ENCODE measurements around the gene RPH3AL.
"Not testable (repeated sequence)": the region's sequence is repeated elsewhere in the genome, so short reads cannot be mapped to it uniquely, and the experiment has no call there.

RPH3AL gene

DNA sequence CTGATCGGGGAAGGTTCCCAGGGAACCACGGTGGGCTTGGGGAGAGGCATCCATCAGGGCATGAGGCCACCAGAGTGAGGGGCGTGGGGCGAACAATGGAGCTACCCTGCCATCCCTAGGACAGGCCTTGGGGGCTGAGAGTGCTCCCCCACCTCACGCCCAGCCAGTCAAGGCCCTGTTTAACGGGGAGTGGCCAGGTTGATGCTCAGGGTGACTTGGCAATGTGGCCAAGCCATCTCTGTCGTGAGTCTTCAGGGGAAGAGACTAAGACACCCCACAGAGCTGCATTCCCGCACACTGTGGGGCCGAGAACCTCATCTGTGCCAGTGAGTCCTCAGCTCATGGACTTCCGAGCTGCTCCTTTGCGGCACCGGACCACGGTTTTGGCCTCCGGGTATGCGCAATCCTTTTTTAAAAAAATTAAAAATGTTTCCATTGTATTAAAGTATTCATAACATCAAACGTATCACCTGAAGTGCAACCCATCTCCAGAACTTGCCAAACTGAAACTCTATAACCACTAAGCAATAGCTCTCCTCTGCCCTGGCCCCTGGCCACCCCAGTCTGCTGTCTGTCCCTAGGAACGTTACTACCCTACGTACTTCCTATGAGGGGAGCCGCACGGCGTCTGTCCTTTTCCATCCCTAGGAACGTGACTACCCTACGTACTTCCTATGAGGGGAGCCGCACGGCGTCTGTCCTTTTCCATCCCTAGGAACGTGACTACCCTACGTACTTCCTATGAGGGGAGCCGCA lies 99.3 kb downstream of the RPH3AL start:
- DNase-seq: no peak

DNA sequence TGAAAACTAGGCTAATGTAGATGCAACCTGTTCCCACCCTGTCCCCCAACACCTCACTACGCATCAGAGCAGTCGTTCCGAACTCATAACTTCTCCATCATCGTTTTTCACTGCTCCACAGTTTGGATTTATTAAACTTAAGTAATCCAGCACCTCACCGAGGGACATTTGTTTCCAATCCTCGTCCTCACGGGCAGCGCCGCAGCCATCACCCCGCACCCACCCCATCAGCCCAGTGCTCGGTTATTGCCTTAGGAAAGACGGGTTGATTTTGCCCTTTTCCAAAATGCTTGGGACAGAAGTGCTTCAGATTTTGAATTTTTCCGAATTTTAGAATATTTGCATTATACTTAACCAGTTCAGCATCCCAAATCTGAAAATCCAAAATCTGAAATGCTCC lies 100.2 kb downstream of the RPH3AL start:
- DNase-seq: no peak

DNA sequence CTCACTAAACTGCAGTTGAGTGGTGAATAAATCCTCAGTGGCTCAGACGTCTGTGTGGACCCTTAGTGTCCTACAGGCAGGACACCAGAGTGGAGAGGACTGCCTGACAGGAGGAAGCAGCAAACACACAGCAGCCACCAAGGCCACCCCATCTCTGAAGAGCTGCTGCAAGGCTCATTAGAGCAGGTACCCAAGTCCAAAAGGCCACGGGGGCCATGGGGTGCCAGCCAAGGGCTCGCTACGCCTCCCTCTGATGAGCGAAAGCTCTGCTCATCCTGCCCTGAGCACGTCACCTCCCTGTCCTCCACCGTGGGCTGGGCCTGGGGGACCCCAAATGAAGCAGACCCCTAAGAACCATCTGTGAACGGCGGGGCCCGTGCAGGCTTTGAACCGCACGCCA lies 101.1 kb downstream of the RPH3AL start:
- no peak for DNase-seq

DNA sequence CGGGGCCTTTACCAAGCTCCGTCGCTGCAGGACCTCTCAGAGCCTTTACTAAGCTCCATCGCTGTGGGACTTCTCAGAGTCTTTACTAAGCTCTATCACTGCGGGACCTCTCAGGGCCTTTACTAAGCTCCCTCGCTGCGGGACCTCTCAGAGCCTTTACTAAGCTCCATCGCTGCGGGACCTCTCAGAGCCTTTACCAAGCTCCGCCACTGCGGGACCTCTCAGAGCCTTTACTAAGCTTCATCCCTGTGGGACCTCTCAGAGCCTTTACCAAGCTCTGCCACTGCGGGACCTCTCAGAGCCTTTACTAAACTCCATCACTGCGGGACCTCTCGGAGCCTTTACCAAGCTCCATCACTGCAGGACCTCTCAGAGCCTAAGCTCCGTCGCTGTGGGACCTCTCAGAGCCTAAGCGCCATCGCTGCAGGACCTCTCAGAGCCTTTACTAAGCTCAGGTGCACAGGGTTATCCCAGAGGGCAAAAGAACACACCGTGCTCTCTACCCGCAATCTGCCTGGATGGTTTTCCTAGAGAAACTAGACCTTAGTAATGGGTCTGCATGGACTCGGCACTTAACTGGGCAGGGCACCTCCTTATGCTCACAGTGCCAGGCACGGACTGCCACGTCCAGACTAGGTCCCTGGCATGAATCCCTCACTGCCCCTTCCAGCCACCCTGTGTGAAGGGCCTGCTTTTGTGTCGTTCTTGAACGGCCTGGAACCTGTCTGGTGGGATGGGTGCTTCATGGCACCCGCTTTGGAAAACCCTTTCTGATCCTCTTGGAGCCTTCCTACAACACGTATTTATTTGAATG lies 101.9 kb downstream of the RPH3AL start:
- no peak for DNase-seq

DNA sequence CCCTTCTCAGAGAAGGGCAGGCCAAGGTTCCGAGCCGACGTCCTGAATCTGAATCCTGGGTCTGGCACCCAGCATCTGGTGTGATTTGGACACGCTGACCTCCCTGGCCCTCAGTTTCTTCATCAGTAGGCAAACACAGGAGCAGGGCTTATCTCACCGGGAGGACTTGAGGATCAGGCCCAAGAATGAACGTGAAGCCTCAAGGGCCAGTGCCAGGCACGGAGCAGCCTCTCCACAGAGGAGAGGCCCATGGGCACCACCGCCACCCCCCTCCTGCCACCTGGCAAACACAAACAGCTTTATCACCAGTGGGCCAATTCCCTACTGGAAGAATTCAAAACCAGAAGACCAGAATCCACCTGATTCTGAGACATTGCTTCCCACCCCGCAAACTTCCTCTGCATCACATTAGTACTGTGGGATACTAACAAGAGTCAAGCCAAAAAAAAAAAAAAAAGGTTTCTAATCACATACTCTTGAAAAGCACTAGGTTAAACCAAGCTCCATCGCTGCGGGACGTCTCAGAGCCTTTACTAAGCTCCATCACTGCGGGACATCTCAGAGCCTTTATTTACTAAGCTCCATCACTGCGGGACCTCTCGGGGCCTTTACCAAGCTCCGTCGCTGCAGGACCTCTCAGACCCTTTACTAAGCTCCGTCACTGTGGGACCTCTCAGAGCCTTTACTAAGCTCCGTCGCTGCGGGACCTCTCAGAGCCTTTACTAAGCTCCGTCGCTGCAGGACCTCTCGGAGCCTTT lies 103.2 kb downstream of the RPH3AL start:
- no peak for DNase-seq

DNA sequence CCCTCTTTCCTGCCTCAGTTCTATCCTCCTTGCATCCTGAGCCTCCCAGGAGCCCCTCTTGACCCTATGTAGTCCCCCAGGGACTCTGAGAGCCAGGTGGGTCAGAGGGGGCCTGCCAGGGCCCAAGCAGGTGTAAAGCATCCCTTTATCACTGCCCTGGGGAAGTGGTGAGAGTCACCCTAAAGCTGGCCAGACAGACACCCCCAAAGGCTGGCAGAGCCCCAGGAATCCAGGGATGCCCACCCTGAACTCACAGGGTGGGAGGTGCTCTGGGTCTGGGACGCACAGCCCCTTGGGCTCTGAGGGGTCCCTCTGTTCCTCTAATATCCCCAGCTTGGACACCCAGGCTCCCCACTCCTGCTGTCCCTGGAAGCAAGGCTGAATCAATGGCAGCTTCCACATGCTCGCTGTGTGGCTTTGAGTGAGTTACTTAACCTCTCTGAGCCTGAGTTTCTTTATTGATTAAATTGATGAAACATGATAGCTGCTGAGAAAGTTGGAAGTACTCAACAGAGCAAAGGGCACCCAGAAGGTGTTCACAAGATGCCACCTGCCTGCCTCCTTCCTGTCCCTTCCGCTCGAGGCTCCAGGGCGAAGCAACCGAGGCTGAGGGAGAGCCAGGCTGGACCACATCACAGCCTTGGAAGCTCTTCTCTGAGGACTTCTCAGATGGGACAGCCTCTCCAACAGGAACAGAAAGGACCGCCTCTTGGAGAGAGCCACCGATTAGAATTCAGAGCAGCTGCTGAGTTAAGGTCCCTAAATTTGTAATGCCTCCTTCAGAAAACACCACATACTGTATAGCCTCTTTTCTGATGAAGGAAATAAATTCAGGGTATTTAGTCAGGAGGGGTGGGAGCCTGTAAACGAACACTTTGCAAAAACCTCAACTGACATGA lies 104.0 kb downstream of the RPH3AL start:
- no peak for DNase-seq

DNA sequence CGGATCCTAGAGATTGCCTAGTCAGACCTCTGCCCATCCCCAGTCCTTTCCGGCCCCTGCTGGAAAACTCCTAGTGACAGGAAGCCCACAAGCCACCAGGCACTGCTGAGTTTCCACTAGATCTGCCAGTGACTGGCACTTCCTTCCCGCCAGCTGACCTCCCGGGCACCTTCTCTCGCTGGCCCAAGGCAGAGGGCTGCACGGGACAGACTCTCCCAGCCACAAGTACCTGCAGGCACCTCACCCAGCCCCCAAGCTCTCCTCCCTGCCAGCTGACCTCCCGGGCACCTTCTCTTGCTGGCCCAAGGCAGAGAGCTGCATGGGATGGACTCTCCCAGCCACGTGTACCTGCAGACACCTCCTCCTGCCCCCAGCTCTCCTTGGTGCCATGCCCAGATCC lies 104.8 kb downstream of the RPH3AL start:
- DNase-seq: no peak

DNA sequence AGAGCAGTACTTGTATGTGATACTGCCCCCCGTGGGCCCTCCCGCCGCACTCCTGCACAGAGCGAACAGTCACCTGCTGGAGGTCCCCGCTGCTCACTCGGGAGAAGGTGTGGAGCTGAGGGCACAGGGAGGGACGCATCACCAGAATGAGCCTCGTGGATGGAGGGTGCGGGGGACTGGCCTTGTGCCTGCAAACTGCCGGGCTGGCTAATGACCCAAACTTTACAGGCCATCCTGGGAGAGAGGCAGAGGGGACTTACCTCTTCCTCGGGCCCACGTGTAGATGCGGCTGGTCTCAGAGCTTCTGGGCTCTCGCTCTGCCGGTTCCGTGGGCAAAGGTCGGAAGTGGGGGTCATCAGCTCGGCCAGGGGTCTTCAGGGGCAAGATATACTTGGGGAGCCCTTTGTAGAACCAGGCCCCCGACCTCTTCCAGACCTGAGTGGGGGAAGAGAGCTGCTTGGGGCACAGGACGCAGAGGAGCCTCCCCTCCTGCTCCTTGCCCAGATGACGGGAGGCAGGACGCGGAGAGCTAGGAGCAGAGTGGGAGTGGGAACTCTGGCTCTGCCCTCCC lies 105.7 kb downstream of the RPH3AL start:
- no peak for DNase-seq

DNA sequence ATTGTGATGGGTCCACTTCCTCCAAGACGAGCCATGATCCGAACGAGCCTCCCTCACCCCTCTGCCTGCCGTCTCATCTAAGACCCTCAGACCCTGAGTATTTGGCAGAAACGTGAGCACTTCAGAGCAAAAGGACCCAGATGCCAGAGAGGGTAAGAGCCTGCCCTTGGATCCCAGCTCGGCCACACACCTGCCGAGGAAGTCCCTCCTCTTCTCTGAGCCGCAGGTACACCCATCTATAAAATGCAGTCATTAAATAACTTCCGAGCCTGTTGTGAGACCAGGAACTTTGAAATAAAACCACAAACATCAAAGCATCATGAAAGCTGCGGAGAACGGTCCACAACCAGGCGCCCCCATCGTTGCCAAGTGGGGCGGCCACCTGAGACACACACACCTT lies 106.4 kb downstream of the RPH3AL start:
- DNase-seq: no peak

DNA sequence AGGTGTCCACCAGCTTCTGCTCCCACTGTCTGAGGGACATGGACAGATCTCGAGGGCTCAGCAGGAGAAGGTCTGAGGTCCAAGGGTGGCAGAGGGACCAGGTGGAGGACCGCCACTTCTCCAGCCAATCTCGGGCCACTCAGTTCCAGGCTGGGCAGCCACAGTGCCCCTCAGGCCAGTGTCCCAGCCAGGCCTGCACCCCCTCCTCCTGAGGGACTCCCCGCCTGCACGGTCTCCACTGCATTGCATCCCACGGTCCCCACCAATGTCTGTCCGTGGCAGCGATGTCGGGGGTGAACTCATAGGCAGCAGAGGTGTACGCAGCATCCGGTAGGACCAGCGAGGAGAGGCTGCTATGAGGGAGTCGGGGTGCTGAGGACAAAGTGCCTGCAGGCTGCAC lies 107.0 kb downstream of the RPH3AL start:
- DNase-seq: no peak

DNA sequence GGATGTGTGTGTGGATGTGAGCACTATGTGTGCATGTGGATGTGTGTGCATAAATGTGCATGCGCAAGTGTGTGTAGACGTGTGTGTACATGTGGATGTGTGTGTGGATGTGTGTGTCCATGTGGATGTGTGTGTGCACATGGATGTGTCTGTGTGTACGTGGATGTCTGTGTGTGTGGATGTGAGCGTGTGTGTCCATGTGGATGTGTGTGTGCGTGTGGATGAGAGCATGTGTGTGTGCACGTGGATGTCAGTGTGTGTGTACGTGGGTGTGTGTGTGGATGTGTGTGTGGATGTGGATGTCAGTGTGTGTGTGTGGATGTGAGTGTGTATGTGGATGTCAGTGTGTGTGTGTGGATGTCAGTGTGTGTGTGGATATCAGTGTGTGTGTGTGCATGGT lies 107.6 kb downstream of the RPH3AL start:
- DNase-seq: no peak

DNA sequence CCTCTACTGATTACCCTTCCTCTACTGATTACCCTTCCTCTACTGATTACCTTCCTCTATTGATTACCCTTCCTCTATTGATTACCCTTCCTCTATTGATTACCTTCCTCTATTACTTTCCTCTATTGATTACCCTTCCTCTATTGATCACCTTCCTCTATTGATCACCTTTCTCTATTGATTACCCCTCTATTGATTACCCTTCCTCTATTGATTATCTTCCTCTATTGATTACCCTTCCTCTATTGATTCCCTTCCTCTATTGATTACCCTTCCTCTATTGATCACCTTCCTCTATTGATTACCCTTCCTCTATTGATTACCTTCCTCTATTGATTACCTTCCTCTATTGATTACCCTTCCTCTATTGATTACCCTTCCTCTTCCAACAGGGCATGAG lies 108.7 kb downstream of the RPH3AL start:
- DNase-seq: not testable (repeated sequence)

DNA sequence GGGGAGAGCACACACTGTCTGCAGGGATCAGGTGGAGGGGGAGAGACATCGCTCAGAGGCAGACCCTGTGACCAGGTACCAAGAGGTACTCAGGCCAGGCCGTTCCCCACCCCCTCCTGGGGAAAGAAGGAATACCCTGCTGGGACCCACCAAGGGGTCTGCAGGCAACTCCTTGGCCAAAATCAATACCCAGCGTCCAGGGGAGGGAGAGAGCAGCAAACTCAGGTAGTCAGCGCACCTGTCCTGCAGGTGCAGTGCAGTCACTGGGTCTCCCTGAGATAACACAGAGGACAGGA lies 113.7 kb downstream of the RPH3AL start:
- no peak for DNase-seq

DNA sequence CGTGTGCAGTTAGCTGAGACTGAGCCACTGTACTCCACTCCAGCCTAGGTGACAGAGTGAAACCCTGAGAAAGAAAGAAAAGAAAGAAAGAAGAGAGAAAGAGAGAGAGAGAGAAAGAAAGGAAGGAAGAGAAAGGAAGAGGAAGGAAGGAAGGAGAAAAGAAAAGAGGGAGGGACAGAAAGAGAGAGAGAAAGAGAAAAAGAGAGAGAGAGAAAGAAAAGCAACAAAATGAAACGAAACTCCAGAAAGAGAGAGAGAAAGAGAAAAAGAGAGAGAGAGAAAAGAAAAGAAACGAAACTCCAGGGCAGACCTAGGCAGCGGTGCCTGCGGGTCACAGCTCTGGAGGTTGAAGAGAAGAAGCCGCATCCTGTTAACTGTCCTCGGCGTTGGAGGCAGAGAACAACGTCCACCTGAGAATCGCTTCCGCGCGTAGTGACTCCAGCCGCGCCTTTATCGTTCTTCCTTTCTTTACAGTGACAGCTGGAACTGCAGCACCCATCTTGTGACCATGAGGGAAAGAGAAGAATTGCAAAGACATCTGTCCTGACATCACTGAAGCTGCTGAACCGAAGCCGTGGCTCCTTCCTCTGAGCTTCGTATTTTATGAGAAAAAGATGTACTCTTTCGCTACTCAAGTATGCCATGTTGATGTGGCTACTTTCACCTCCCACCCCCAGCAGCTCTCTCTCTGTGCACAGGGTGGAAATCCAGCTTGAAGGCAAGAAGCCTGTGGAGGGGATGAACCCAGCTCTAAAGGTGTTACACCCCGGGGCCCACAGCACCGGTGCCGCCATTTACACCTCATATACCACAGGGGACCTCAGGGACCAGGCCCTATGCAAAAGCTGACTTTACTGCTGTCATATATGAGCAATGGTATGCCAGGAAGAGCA lies 114.3 kb downstream of the RPH3AL start:
- DNase-seq: no peak

DNA sequence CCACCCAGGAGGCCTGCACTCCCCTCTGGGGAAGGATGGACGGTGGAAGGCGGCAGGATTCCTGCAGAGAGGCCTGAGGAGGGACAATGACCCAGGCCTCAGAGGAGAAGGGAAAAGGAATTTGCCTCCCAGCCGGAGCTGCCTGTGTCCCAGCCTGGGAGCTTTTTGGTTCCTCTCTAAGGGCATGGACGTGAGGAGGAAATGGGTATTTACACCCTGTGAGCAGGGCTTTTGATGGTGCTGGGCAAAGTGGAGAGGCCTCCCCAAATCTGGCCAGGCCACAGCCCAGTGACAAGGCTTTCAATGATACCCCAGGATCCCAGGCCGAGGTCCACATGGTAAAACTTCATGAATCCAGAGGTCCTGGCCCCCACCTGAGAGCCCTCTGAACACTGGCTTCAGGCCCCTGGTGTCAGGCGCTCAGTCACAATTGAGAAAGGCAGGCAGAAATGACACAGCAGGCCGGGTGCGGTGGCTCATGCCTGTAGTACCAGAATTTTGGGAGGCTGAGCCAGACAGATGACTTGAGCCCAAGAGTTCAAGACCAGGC lies 115.1 kb downstream of the RPH3AL start:
- no peak for DNase-seq

DNA sequence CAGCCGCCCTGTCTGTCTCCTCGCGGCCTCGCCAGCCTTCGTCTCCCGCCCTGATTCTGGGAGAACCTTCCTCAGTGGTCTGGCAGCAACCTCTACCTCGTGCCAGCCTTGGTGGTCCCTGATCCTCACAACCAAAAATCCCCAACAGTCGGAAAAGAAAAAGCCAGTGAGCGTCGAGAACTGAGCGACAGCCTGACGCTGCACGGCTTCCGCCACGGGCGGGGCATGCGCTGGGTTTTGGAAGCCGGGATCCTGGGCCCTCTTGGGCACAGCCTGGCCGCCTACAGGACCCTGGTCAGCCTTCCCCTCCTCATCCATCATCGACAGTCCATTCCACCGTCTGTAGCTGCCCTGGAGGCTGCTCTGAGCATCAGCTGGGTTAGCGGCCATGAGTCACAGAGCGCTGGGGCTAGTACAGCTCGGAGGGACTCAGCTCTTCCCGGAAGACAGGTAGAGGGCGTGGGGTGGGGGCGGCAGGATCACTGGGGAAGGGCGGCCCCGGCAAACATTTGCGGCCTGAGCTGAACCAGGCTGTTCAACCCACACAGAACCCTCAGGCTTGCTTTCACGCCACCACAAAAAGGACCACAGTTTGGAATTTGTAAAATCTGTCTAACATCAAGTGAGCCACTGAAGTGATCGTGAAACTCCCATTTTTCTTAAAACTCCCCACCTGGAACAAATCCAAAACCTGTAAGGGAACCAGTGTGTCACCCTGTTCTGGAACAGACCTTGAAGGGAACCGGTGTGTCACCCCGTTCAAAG lies 115.8 kb downstream of the RPH3AL start:
- DNase-seq: no peak

DNA sequence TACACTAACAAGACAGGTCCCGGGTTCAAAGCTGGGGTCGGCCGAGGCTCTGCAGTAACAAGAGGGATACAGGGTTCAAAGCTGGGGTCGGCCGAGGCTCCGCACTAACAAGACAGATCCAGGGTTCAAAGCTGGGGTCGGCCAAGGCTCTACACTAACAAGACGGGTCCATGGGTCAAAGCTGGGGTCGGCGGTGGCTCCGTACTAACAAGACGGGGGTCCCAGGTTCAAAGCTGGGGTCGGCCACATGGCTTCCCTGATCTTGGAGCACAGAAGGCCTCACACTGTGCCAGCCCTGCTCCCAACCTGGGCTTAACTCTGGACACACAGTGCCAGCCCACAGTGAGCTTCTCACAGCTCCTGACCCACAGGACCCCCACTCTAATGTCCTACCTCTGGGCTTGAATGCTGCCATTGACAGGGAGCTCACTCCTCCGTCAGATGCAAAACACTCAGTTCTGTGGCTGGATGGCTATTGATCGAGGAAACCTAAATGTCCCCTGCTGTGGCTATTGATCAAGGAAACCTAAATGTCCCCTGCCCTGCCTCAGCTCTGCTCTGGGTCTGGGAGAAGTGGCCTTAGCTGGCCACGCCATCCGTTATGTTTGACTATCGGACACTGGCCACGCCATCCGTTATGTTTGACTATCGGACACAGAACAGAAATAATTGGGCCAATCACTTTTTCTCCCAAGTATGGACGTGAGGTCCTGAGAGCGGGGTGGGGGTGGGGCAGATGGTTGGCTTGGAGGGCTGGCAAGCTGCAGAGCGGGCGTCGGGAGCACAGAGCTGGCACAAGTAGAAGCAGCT lies 116.6 kb downstream of the RPH3AL start:
- DNase-seq: no peak

DNA sequence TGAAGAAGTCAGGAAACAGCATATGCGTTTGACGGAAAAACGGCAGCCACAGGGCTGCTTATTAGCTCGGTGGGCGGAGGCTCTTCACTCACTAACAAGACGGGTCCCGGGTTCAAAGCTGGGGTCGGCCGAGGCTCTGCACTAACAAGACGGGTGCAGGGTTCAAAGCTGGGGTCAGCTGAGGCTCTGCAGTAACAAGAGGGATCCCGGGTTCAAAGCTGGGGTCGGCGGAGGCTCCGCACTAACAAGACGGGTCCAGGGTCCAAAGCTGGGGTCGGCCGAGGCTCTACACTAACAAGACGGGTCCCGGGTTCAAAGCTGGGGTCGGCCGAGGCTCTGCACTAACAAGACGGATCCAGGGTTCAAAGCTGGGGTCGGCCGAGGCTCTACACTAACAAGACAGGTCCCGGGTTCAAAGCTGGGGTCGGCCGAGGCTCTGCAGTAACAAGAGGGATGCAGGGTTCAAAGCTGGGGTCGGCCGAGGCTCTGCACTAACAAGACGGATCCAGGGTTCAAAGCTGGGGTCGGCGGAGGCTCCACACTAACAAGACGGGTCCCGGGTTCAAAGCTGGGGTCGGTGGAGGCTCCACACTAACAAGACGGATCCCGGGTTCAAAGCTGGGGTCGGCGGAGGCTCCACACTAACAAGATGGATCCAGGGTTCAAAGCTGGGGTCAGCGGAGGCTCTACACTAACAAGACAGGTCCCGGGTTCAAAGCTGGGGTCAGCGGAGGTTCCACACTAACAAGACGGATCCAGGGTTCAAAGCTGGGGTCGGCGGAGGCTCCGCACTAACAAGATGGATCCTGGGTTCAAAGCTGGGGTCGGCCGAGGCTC lies 117.4 kb downstream of the RPH3AL start:
- not testable (repeated sequence) for DNase-seq
